Kidney (tissue), 14 donors: ENCODE measurements around the gene GAA. TPM values are rescaled to one million over a fixed set of nuclear protein-coding genes. Genes with fewer than 3 reads are reported as not detected.

Source experiments
- DNase-seq, 5 donors: peaks; one replicate each; pipeline ENCODE4 v3.0.0-alpha.2; 2013 to 2020
- FAIRE-seq: peaks from 2 replicates; lab custom pipeline; 2012; peaks lifted over from hg19 to GRCh38; lab: Jason Lieb, UNC
- H3K27ac ChIP-seq, 2 donors: one replicate each; pipeline ENCODE4 v1.7.0; 2013; ENCODE audit warnings: low read depth in 2 of 2, low read length in 2 of 2, inconsistent platforms in 1 of 2
- H3K27me3 ChIP-seq: one replicate; pipeline ENCODE4 v1.7.1; 2013; ENCODE audit warnings: low read length, inconsistent platforms; ENCODE audit not compliant: control insufficient read depth, insufficient read depth
- H3K36me3 ChIP-seq, 3 donors: one replicate each; pipeline versions ENCODE4 v1.7.0 to v1.7.1; 2013; ENCODE audit warnings: low read length in 3 of 3, control low read depth in 1 of 3, inconsistent platforms in 1 of 3; ENCODE audit not compliant: insufficient read depth in 3 of 3, control insufficient read depth in 2 of 3
- H3K4me1 ChIP-seq, 3 donors: one replicate each; pipeline versions ENCODE4 v1.7.0 to v1.7.1; 2013; ENCODE audit warnings: low read length in 3 of 3, inconsistent platforms in 1 of 3, low read depth in 1 of 3; ENCODE audit not compliant: control insufficient read depth in 2 of 3, insufficient read depth in 2 of 3
- H3K4me3 ChIP-seq, 3 donors: one replicate each; pipeline versions ENCODE4 v1.7.0 to v1.8.1; 2013; ENCODE audit warnings: low read length in 3 of 3, control low read depth in 1 of 3, inconsistent platforms in 1 of 3
- H3K9ac ChIP-seq, 3 donors: one replicate each; pipeline versions ENCODE4 v1.7.0 to v1.7.1; 2013; ENCODE audit warnings: low read length in 3 of 3, control low read depth in 1 of 3, inconsistent platforms in 1 of 3
- H3K9me3 ChIP-seq, 3 donors: one replicate each; pipeline versions ENCODE4 v1.7.0 to v1.7.1; 2013; ENCODE audit warnings: low read length in 3 of 3, control low read depth in 1 of 3, inconsistent platforms in 1 of 3; ENCODE audit not compliant: control insufficient read depth in 2 of 3, insufficient read depth in 1 of 3
- CTCF ChIP-seq: IDR thresholded peaks from 3 replicates; pipeline ENCODE4 v1.5.1; 2012; ENCODE audit warnings: mild to moderate bottlenecking, moderate library complexity, borderline replicate concordance; ENCODE audit not compliant: insufficient read depth; ENCODE audit errors: extremely low read depth
- intact Hi-C: fragments of 100-400 bp; cut with DNase I; formaldehyde crosslinking; loops from one replicate; pipeline ENCODE4 v1.11.1; 2022
- polyA plus RNA-seq: library from polyadenylated mRNA; stranded (reverse); fragments of 350-450 nt; fragmentation: Illumina TruSeq; extraction: RNeasy Lipid Tissue Mini Kit (QIAGEN cat#74804); gene quantifications from one replicate; pipeline ENCODE4 v1.2.3, GENCODE V29; 2014; ENCODE audit warnings: low read depth, low replicate concordance; ENCODE audit not compliant: insufficient read depth
- total RNA-seq: library from RNA; stranded (reverse); fragmentation: NEBNext Ultra II Directional; extraction: Animal tissue kit (Norgen Biotek cat#: 25700); gene quantifications from one replicate; pipeline ENCODE4 v1.2.1, GENCODE V29; 2021
- donor health status: control.
- donor health status: control.
- donor health status: control.
- donor health status: control.
- donor health status: control.
- donor health status: DM: yes; HTN: yes; CAD: no.
- donor health status: Normal renal cell carcinoma (clear cell type).

Gene GAA
- total and polyA plus RNA-seq, 2 donors from 2014 or later, result 62.3 to 78.7 TPM

GRCh38 chr17:80122926-80123505 is 21.6 kb downstream of the GAA start:
- Histone ChIP-seq H3K27ac (no peak overlapping the region), H3K4me1 (peaks cover 0 to 4% (median 0%) of the 10 kb centered on the region in 3 donors), H3K27me3 (no peaks in the 10 kb centered on the region), H3K36me3 (no peaks in the 10 kb centered on the region), H3K9me3 (no peaks in the 10 kb centered on the region), H3K4me3 (no peak overlapping the region), H3K9ac (no peak overlapping the region)
- intact Hi-C loops, result no loop called here
- FAIRE-seq (no peak), DNase-seq (no peak)
- no peak for TF ChIP-seq CTCF

- no peak for TF ChIP-seq CTCF
- no peak for FAIRE-seq
These were observed 22.4 kb downstream of the GAA start for GRCh38 chr17:80123791-80124190.

DNA sequence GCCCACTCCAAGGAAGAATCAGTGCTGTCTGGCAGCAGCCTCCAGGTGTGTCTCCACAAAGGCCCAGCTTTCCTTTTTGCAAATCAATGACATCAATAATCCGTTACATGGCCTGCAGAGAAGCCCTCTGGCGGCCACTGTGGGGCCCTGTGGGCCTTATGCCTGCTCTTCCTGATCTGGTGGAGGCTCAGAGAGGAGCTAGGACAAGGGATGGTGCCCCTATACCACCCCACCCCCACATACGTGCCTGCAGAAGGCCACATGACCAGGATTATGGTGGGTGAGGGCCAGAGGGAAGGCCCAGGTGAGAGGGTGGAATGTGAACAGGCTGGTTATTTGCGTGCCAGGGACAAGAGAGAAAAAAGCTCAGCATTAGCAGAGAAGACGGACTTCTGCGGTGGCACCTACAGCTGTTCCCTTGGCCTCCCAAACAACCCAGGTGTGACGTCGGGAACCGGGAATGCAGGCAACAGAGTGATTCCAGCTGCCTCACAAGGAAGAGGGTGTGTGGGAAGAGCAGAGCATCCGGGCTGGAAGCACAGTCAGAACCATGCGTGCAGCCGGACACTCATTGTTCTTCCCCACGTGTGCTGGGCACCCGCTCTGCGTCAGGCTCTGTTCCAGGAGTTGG is 23.1 kb downstream of the GAA start:
- Histone ChIP-seq H3K9ac (no peak overlapping the region), H3K4me3 (no peak overlapping the region), H3K9me3 (no peaks in the 10 kb centered on the region), H3K36me3 (no peaks in the 10 kb centered on the region), H3K27me3 (no peaks in the 10 kb centered on the region), H3K4me1 (peaks cover 0 to 4% (median 0%) of the 10 kb centered on the region in 3 donors), H3K27ac (no peak overlapping the region)
- TF ChIP-seq CTCF, result no peak
- no peak for FAIRE-seq
- DNase-seq, result peak in 3 of 5 donors; percentile 57 to 75 (median 69)
- intact Hi-C loops, result no loop called here

More at GRCh38 chr17:80123791-80124190, 22.4 kb downstream of the GAA start:
- Histone ChIP-seq H3K27ac (no peak overlapping the region), H3K9ac (no peak overlapping the region), H3K4me1 (peaks cover 0 to 4% (median 0%) of the 10 kb centered on the region in 3 donors), H3K9me3 (no peaks in the 10 kb centered on the region), H3K36me3 (no peaks in the 10 kb centered on the region), H3K4me3 (no peak overlapping the region), H3K27me3 (no peaks in the 10 kb centered on the region)
- intact Hi-C loops, result no loop called here
- no peak for DNase-seq
